Right ventricle myocardium inferior (tissue), 1 donor: ENCODE results near the gene CD8B2. TPM values are rescaled to one million over a fixed set of nuclear protein-coding genes. Genes with fewer than 3 reads are reported as not detected.
"Not testable (repeated sequence)": the region's sequence is repeated elsewhere in the genome, so short reads cannot be mapped to it uniquely, and the experiment has no call there.

ENCODE experiments used
- ATAC-seq: fragments of 200-7000 bp; cut with Tn5 transposase; one replicate; pipeline ENCODE4 v1.9.1; 2020; ENCODE audit warnings: mild to moderate bottlenecking, moderate library complexity
- DNase-seq: peaks from one replicate; pipeline ENCODE4 v3.0.0; 2021; ENCODE audit errors: missing footprints
- intact Hi-C: fragments of 100-400 bp; cut with DNase I; formaldehyde crosslinking; loops from one replicate; pipeline ENCODE4 v1.11.0; 2022
- long read RNA-seq: library from polyadenylated mRNA; unstranded; transcript quantifications from one replicate; pipeline ENCODE4 v2.0.0, GENCODE V29; 2021
- total RNA-seq: library from RNA; stranded (reverse); fragmentation: NEBNext Ultra II Directional; extraction: Animal tissue kit (Norgen Biotek cat#: 25700); gene quantifications from one replicate; pipeline ENCODE4 v1.2.1, GENCODE V29; 2021
- donor health status: DM: no; HTN: yes; CAD: no; lungs with severe emphysema.

CD8B2 gene
- not detected for total RNA-seq
- long read RNA-seq, result 0 reads

GRCh38 chr2:106486551-106487385, at the start of gene CD8B2:
TSS of gene CD8B2 (plus strand) at chr2:106487364. CDS start at chr2:106487427, 63 bp downstream.
- intact Hi-C loops, ATAC-seq, DNase-seq: not testable (repeated sequence)

DNA sequence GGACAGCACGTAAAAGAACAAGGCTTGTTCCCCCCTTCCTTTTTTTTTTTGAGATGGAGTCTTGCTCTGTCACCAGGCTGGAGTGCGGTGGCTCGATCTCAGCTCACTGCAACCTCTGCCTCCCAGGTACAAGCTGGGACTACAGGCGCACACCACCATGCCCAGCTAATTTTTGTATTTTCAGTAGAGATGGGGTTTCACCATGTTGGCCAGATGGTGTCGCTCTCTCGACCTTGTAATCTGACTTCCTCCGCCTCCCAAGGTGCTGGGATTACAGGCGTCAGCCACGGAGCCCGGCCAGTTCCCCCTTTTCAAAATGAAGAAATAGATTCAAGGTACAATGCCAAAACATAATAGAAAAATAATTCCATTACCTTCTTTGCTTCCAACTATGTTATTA, 25.3 kb upstream of the CD8B2 start:
- DNase-seq, ATAC-seq, intact Hi-C loops: not testable (repeated sequence)

DNA sequence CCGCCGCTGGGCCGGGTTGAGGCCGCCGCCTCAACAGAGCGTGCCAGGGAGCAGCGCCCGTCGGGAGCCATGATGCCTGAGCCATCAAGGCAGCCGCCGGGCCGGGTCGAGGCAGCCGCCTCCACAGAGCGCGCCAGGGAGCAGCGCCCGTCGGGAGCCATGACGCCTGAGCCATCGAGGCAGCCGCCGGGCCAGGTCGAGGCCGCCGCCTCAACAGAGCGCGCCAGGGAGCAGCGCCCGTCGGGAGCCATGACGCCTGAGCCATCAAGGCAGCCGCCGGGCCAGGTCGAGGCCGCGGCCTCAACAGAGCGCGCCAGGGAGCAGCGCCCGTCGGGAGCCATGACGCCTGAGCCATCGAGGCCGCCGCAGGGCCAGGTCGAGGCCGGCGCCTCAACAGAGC, 19.6 kb upstream of the CD8B2 start:
- intact Hi-C loops, ATAC-seq, DNase-seq: not testable (repeated sequence)

GRCh38 chr2:106468107-106468506, 19.1 kb upstream of the CD8B2 start, which contains the start of gene RGPD3:
TSS of gene RGPD3 (minus strand) at chr2:106468413. CDS start at chr2:106468288, 125 bp downstream.
- DNase-seq, ATAC-seq, intact Hi-C loops: not testable (repeated sequence)

DNA sequence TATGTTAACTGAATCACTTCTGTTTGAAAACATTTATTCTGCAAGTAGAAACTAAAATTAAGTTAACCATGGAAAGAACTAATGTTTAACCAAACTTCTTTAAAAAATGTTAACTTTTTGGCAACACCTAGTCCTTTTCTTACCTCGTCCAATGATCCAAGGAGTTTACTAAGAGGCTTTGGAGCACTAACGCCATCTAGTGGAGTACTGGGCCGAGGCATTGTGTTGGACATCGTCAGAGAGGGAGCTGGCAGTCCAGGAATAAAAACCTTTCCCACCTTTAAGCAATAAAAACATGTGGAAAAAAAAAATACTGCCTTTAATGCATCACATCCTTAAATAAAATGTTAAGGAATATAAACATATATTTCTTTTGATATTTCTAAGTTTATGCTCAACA, 16.5 kb upstream of the CD8B2 start:
- ATAC-seq, intact Hi-C loops, DNase-seq: not testable (repeated sequence)

- intact Hi-C loops, DNase-seq, ATAC-seq: not testable (repeated sequence)
These were observed 9.5 kb upstream of the CD8B2 start for GRCh38 chr2:106477647-106478046.

GRCh38 chr2:106479563-106479962, 7.6 kb upstream of the CD8B2 start:
- ATAC-seq, intact Hi-C loops, DNase-seq: not testable (repeated sequence)

- ATAC-seq, DNase-seq, intact Hi-C loops: not testable (repeated sequence)
These were observed 425 bp downstream of the CD8B2 start for GRCh38 chr2:106487386-106488191.

DNA sequence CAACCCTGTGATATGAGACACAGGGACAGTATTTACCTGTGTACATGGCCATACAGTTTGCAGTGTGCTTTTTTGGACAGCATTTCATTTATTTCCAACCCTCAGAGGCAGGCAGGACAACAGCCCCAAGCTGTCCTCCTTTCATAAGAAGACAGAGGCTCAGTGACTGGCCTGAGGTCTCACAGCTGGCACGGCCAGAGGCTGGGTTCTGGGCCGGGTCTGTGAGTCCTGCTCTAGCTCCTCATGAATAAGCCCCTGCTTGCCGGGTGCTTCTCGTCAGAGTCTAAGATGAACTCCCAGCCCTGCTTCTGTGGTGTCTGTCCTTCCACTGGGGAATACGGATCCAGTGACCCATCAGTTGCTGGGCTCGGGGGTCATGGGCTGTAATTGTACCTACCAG, 2.5 kb downstream of the CD8B2 start:
- DNase-seq, intact Hi-C loops, ATAC-seq: not testable (repeated sequence)

- ATAC-seq, intact Hi-C loops, DNase-seq: not testable (repeated sequence)
These were observed 5.2 kb downstream of the CD8B2 start for GRCh38 chr2:106492399-106492798.

GRCh38 chr2:106492913-106493312, 5.7 kb downstream of the CD8B2 start:
- DNase-seq, ATAC-seq, intact Hi-C loops: not testable (repeated sequence)

DNA sequence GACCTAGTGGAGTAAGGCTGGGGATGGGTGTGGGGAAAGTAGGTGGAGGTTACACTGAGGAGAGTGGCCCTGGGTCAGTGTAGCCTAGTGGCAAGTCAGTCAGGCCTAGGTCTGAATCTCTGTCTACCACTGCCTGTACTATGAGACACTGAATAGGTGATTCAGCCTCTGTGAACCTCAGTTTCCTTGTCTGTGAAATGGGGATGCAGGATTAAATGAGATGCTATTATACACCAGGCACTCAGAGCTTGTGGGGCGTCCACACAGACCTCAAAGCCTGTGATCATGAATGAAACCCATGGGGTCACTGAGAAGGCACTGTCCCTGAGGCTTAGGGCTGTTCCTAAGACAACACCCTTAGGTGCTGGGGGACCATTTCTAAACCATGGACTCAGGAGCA, 11.4 kb downstream of the CD8B2 start:
- DNase-seq, intact Hi-C loops, ATAC-seq: not testable (repeated sequence)

DNA sequence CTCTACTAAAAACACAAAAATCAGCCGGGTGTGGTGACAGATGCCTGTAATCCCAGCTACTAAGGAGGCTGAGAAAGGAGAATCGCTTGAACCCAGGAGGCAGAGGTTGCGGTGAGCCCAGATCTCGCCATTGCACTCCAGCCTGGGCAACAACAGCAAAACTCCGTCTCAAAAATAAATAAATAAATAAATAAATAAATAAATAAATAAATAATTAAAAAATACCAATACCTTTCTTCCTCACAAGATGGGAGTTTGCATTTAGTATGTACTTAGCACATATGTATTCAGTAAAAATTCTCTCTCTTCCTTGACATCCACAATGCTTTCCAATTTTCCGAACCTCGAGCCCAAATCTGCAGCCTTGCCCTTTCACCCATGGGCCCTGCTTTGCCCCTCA, 13.2 kb downstream of the CD8B2 start:
- intact Hi-C loops, ATAC-seq: not testable (repeated sequence)

GRCh38 chr2:106502351-106502750, 15.2 kb downstream of the CD8B2 start:
- intact Hi-C loops, DNase-seq, ATAC-seq: not testable (repeated sequence)

More for the DNA sequence above, 13.2 kb downstream of the CD8B2 start:
- not testable (repeated sequence) for DNase-seq

GRCh38 chr2:106504192-106504591, 17.0 kb downstream of the CD8B2 start:
- DNase-seq, ATAC-seq, intact Hi-C loops: not testable (repeated sequence)

DNA sequence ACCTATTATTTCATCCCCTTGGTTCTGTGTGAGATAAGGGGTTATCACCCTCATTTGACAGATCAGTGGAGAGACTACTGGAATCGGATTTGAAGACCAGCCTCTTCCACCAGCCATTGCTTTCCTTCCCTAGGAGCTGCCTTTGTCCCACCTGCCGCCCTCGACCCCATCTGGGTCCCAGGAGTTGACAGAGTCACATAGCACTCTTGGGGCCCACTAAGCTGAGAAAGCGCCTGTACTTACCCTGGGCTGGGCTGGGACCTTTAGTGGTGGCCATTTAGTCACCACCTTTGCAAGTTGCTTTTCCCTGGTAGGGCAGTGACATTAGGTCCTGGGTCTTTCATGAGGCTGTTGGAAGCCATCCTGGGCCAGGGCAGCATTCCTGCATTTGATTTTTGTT, 17.6 kb downstream of the CD8B2 start:
- DNase-seq, intact Hi-C loops, ATAC-seq: not testable (repeated sequence)

- intact Hi-C loops, result not testable (repeated sequence)
These were observed 19.0 kb downstream of the CD8B2 start for GRCh38 chr2:106506002-106506687.

GRCh38 chr2:106508660-106509373, 21.7 kb downstream of the CD8B2 start:
- intact Hi-C loops, ATAC-seq, DNase-seq: not testable (repeated sequence)

More at GRCh38 chr2:106506002-106506687, 19.0 kb downstream of the CD8B2 start:
- not testable (repeated sequence) for ATAC-seq, DNase-seq
